ENCODE data around the gene MAP3K4.

- TF ChIP-seq CTCF (conservative IDR thresholded peaks at IDR 0.05; ENCODE audit: low read depth, low read length) (no peak), POLR2A (IDR thresholded peaks at IDR 0.05; ENCODE audit: low read depth, low read length) (no peak), FOS (IDR thresholded peaks at IDR 0.05; ENCODE audit: low read depth, low read length) (no peak), ELK1 (IDR thresholded peaks at IDR 0.05; ENCODE audit: borderline replicate concordance, low read depth, low read length) (no peak), RAD21 (IDR thresholded peaks at IDR 0.05; ENCODE audit: low read length) (no peak), CEBPB (IDR thresholded peaks at IDR 0.05; ENCODE audit: low read depth, low read length) (no peak), MAZ (IDR thresholded peaks at IDR 0.05; ENCODE audit: borderline replicate concordance, low read depth, low read length) (no peak), NFE2L2 (IDR thresholded peaks at IDR 0.05; ENCODE audit: low read depth, low read length) (no peak), USF2 (IDR thresholded peaks at IDR 0.05; ENCODE audit: low read depth, low read length) (no peak), MAFK (IDR thresholded peaks at IDR 0.05; ENCODE audit: low read depth, low read length) (no peak), SMC3 (IDR thresholded peaks at IDR 0.05; ENCODE audit: low read depth, low read length) (no peak)
Observed at GRCh38 chr6:161050134-161050765, 58.7 kb downstream of the MAP3K4 start.
